Right renal cortex interstitium (tissue), 3 donors: ENCODE measurements around the gene GRID1. TPM values are rescaled to one million over a fixed set of nuclear protein-coding genes. Genes with fewer than 3 reads are reported as not detected.
"Not testable (repeated sequence)": the region's sequence is repeated elsewhere in the genome, so short reads cannot be mapped to it uniquely, and the experiment has no call there.

ENCODE experiments used
- DNase-seq, 3 donors: peaks; one replicate each; pipeline ENCODE4 v3.0.0-alpha.2; 2013; ENCODE audit warnings: low read depth in 3 of 3, low spot score in 2 of 3
- polyA plus RNA-seq, 3 donors: library from polyadenylated mRNA; unstranded; fragments of 120-200 nt; gene quantifications; one replicate each; pipeline ENCODE4 v1.2.1, GENCODE V29; 2013; ENCODE audit not compliant: insufficient read length in 3 of 3

Gene GRID1
- polyA plus RNA-seq, 3 donors, result 1.6 to 1.8 (median 1.7) TPM

GRCh38 chr10:86392723-86393094, 26.1 kb upstream of the GRID1 start:
- no peak for DNase-seq

- no peak for DNase-seq
Observed at GRCh38 chr10:86391986-86392722, 25.6 kb upstream of the GRID1 start.

GRCh38 chr10:86391236-86391840, 24.7 kb upstream of the GRID1 start:
- DNase-seq, result no peak

- no peak for DNase-seq
Observed at GRCh38 chr10:86390337-86391120, 23.9 kb upstream of the GRID1 start.

- no peak for DNase-seq
Observed at GRCh38 chr10:86389441-86390193, 23.0 kb upstream of the GRID1 start.

- DNase-seq, result not testable (repeated sequence)
Observed at GRCh38 chr10:86389109-86389440, 22.5 kb upstream of the GRID1 start.

GRCh38 chr10:86388119-86388704, 21.6 kb upstream of the GRID1 start:
- DNase-seq, result no peak

- no peak for DNase-seq
Observed at GRCh38 chr10:86387178-86387794, 20.7 kb upstream of the GRID1 start.

- no peak for DNase-seq
Observed at GRCh38 chr10:86385806-86386205, 19.2 kb upstream of the GRID1 start.

- no peak for DNase-seq
Observed at GRCh38 chr10:86377797-86378146, 11.2 kb upstream of the GRID1 start.

- no peak for DNase-seq
Observed at GRCh38 chr10:86376852-86377796, 10.5 kb upstream of the GRID1 start.

- DNase-seq, result no peak
Observed at GRCh38 chr10:86376403-86376802, 9.8 kb upstream of the GRID1 start.

GRCh38 chr10:86375204-86375603, 8.6 kb upstream of the GRID1 start:
- DNase-seq, result no peak

GRCh38 chr10:86374664-86375063, 8.1 kb upstream of the GRID1 start:
- no peak for DNase-seq

- no peak for DNase-seq
Observed at GRCh38 chr10:86373828-86374227, 7.2 kb upstream of the GRID1 start.

- DNase-seq, result no peak
Observed at GRCh38 chr10:86373251-86373650, 6.7 kb upstream of the GRID1 start.

GRCh38 chr10:86372784-86373239, 6.2 kb upstream of the GRID1 start:
- no peak for DNase-seq

GRCh38 chr10:86372119-86372783, 5.7 kb upstream of the GRID1 start:
- no peak for DNase-seq

- no peak for DNase-seq
Observed at GRCh38 chr10:86371691-86372090, 5.1 kb upstream of the GRID1 start.
